ENCODE data around the gene LBX2.

Gene LBX2

DNA sequence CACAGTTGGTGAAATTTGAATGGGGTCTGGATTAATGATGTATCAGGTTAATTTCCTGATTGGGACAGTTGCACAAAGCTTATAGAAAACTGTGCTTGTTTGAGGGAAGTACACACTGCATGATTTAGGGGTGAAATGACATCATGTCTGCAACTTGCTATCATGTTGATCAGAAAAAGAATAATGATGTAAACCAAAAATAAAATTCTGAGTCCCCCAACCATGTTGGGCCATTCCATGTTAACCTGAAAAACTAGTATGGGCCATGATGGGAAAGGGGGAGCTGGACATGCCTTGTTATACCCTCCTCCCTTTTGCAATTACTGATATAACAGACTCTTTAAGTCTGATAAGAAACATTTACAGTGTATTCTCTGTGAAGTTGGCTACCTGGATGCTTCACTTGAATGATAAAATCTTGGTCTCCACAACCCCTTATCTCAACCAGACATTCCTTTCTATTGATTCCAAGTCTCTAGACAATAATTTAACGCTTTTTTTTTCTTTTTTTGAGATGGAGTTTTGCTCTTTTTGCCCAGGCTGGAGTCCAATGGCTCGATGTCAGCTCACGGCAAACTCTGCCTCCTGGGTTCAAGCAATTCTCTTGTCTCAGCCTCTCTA, 48.7 kb downstream of the LBX2 start:
- DNase-seq, result no peak

DNA sequence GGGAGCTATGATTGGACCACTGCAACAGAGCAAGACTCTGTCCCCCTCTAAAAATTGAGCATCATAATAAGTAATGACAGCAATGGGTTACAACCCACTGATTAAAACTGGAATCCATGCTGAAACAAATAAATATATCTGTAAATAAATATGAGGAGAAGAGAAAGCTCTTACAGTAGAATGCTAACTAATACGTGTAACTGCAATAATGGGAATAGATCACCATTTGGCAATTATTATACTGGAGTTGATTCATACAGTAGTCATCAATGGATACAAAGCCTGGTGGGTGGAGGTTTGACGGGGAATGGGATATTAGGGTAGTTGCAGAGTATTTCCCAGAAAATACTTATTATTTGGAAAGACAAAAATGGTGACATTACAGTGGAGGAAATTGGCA, 50.6 kb downstream of the LBX2 start:
- no peak for DNase-seq
